Liver (tissue), 9 donors: ENCODE results near the gene KSR1. TPM values are rescaled to one million over a fixed set of nuclear protein-coding genes. Genes with fewer than 3 reads are reported as not detected.

ENCODE experiments used
- DNase-seq: peaks from one replicate; pipeline ENCODE4 v3.0.0-alpha.2; 2017; ENCODE audit warnings: low spot score
- H3K27ac ChIP-seq, 2 donors: one replicate each; pipeline ENCODE4 v1.7.0; 2013; ENCODE audit warnings: inconsistent platforms in 2 of 2, low read length in 2 of 2, control low read depth in 1 of 2, low read depth in 1 of 2, mild to moderate bottlenecking in 1 of 2
- H3K27me3 ChIP-seq, 4 donors: one replicate each; pipeline versions ENCODE4 v1.6.1 to v1.7.0; 2013; ENCODE audit warnings: low read length in 3 of 4, inconsistent platforms in 1 of 4, mild to moderate bottlenecking in 1 of 4, moderate library complexity in 1 of 4; ENCODE audit not compliant: control insufficient read depth in 4 of 4, insufficient read depth in 4 of 4
- H3K36me3 ChIP-seq, 4 donors: one replicate each; pipeline versions ENCODE4 v1.6.1 to v1.7.0; 2013; ENCODE audit warnings: low read length in 3 of 4, mild to moderate bottlenecking in 3 of 4, low read depth in 1 of 4, moderate library complexity in 1 of 4; ENCODE audit not compliant: control insufficient read depth in 4 of 4, insufficient read depth in 3 of 4
- H3K4me1 ChIP-seq, 4 donors: one replicate each; pipeline versions ENCODE4 v1.6.1 to v1.7.0; 2013; ENCODE audit warnings: low read length in 3 of 4, mild to moderate bottlenecking in 3 of 4, moderate library complexity in 1 of 4; ENCODE audit not compliant: control insufficient read depth in 4 of 4, insufficient read depth in 4 of 4
- H3K4me3 ChIP-seq, 3 donors: one replicate each; pipeline versions ENCODE4 v1.6.1 to v1.7.0; 2013; ENCODE audit warnings: low read length in 3 of 3, control low read depth in 1 of 3, low read depth in 1 of 3, mild to moderate bottlenecking in 1 of 3
- H3K9ac ChIP-seq, 2 donors: one replicate each; pipeline ENCODE4 v1.7.0; 2013; ENCODE audit warnings: low read length in 2 of 2, mild to moderate bottlenecking in 2 of 2, moderate library complexity in 2 of 2, control low read depth in 1 of 2, low read depth in 1 of 2
- H3K9me3 ChIP-seq, 4 donors: one replicate each; pipeline versions ENCODE4 v1.6.1 to v1.7.0; 2013; ENCODE audit warnings: low read length in 3 of 4; ENCODE audit not compliant: control insufficient read depth in 4 of 4
- GABPA ChIP-seq, 2 donors: IDR thresholded peaks in 1 of 2; conservative IDR thresholded peaks in 1 of 2; 2 replicates each; pipeline ENCODE4 v1.6.1; 2016; ENCODE audit warnings: antibody characterized with exemption in 2 of 2, mild to moderate bottlenecking in 1 of 2, moderate library complexity in 1 of 2
- HNF4A ChIP-seq, 2 donors: conservative IDR thresholded peaks; 2 replicates each; pipeline ENCODE4 v1.6.1; 2016; ENCODE audit warnings: antibody characterized with exemption in 2 of 2, mild to moderate bottlenecking in 2 of 2
- RXRA ChIP-seq, 2 donors: IDR thresholded peaks; 2 replicates each; pipeline ENCODE4 v1.6.1; 2017 to 2018; ENCODE audit warnings: antibody characterized with exemption in 2 of 2, mild to moderate bottlenecking in 1 of 2
- SP1 ChIP-seq: IDR thresholded peaks from 2 replicates; pipeline ENCODE4 v1.6.1; 2018; ENCODE audit warnings: antibody characterized with exemption, mild to moderate bottlenecking
- TAF1 ChIP-seq: conservative IDR thresholded peaks from 2 replicates; pipeline ENCODE4 v1.6.1; 2016; ENCODE audit warnings: antibody characterized with exemption, mild to moderate bottlenecking
- YY1 ChIP-seq: IDR thresholded peaks from 2 replicates; pipeline ENCODE4 v1.6.1; 2016; ENCODE audit warnings: antibody characterized with exemption, mild to moderate bottlenecking
- WGBS: extraction: QIAGEN DNeasy Blood & Tissue Kit; methylation state at CpG from one replicate; pipeline ENCODE4 v1.1.7; 2013; 5-methylcytosine and 5-hydroxymethylcytosine counted together
- polyA plus RNA-seq, 2 donors: library from polyadenylated mRNA; stranded (reverse) in 1 of 2; unstranded in 1 of 2; fragments of 200-250 nt in 1 of 2; fragments of >200 nt in 1 of 2; fragmentation: Nextera tagmentation in 1 of 2; extraction: Ambion mirVana in 1 of 2; gene quantifications; one replicate each; pipeline versions ENCODE4 v1.2.1 to v1.2.3, GENCODE V29; 2013 to 2015
- total RNA-seq, 2 donors: library from RNA; depleted of rRNA; stranded (reverse); fragments of >200 nt; gene quantifications; one replicate each; pipeline ENCODE4 v1.2.3, GENCODE V29; 2014
- TF ChIP-seq, protein P1 (sequence below): fragments of 150-350 bp; IDR thresholded peaks from 2 replicates; pipeline ENCODE4 v1.5.1; 2017; ENCODE audit warnings: improper control_type of control experiment, low read depth, low read length; ENCODE audit not compliant: missing input control
- TF ChIP-seq, protein P2 (sequence below): IDR thresholded peaks from 2 replicates; pipeline ENCODE4 v1.6.1; 2016; ENCODE audit warnings: antibody characterized with exemption, mild to moderate bottlenecking
- TF ChIP-seq, protein P3 (sequence below): IDR thresholded peaks from 2 replicates; pipeline ENCODE4 v1.6.1; 2016; ENCODE audit warnings: antibody characterized with exemption
- TF ChIP-seq, protein P4 (sequence below): IDR thresholded peaks from 2 replicates; pipeline ENCODE4 v1.6.1; 2016; ENCODE audit warnings: antibody characterized with exemption
- donor health status: healthy.
- donor health status: healthy.
- donor health status: healthy.
- donor health status: healthy.
- donor health status: healthy.

The KSR1 gene
- total and polyA plus RNA-seq, 4 donors, result 1.2 to 9.0 (median 4.1) TPM

DNA sequence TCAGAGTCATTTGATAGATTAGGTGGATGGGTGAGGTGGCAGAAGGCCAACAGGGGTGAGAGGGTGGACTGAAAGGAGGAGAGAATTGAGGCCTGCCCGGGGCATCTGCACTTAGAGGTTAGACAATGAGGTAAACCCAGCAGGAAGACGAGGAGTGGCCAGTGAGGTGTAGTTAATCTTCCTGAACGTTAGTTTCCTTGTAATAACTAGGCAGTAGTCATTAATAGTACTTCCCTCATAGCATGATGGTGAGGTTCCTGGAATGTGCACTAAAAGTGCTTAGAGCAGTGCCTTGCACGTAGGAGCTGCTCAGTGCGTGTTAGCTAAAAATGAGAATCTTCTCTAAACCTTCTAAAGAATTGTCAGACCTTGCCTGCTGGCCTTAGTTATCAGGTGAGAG is 13.5 kb upstream of the KSR1 start:
- 41% methylated on average over 5 of the region's 5 CpGs for WGBS
- H3K9ac ChIP-seq, result no peak overlapping the region
- H3K27me3 ChIP-seq, result no peaks in the 10 kb centered on the region
- no peak overlapping the region for H3K27ac ChIP-seq
- TF ChIP-seq, protein P1, sequence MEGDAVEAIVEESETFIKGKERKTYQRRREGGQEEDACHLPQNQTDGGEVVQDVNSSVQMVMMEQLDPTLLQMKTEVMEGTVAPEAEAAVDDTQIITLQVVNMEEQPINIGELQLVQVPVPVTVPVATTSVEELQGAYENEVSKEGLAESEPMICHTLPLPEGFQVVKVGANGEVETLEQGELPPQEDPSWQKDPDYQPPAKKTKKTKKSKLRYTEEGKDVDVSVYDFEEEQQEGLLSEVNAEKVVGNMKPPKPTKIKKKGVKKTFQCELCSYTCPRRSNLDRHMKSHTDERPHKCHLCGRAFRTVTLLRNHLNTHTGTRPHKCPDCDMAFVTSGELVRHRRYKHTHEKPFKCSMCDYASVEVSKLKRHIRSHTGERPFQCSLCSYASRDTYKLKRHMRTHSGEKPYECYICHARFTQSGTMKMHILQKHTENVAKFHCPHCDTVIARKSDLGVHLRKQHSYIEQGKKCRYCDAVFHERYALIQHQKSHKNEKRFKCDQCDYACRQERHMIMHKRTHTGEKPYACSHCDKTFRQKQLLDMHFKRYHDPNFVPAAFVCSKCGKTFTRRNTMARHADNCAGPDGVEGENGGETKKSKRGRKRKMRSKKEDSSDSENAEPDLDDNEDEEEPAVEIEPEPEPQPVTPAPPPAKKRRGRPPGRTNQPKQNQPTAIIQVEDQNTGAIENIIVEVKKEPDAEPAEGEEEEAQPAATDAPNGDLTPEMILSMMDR, result no peak
- TF ChIP-seq, protein P2, sequence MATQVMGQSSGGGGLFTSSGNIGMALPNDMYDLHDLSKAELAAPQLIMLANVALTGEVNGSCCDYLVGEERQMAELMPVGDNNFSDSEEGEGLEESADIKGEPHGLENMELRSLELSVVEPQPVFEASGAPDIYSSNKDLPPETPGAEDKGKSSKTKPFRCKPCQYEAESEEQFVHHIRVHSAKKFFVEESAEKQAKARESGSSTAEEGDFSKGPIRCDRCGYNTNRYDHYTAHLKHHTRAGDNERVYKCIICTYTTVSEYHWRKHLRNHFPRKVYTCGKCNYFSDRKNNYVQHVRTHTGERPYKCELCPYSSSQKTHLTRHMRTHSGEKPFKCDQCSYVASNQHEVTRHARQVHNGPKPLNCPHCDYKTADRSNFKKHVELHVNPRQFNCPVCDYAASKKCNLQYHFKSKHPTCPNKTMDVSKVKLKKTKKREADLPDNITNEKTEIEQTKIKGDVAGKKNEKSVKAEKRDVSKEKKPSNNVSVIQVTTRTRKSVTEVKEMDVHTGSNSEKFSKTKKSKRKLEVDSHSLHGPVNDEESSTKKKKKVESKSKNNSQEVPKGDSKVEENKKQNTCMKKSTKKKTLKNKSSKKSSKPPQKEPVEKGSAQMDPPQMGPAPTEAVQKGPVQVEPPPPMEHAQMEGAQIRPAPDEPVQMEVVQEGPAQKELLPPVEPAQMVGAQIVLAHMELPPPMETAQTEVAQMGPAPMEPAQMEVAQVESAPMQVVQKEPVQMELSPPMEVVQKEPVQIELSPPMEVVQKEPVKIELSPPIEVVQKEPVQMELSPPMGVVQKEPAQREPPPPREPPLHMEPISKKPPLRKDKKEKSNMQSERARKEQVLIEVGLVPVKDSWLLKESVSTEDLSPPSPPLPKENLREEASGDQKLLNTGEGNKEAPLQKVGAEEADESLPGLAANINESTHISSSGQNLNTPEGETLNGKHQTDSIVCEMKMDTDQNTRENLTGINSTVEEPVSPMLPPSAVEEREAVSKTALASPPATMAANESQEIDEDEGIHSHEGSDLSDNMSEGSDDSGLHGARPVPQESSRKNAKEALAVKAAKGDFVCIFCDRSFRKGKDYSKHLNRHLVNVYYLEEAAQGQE, result no peak
- no peak for TF ChIP-seq YY1
- TF ChIP-seq GABPA (IDR thresholded peaks at IDR 0.05 in 1 of 2, conservative IDR thresholded peaks at IDR 0.05 in 1 of 2), result no peak
- TF ChIP-seq RXRA (IDR thresholded peaks at IDR 0.05), result no peak
- no peak for TF ChIP-seq HNF4A (conservative IDR thresholded peaks at IDR 0.05)
- TF ChIP-seq, protein P3, sequence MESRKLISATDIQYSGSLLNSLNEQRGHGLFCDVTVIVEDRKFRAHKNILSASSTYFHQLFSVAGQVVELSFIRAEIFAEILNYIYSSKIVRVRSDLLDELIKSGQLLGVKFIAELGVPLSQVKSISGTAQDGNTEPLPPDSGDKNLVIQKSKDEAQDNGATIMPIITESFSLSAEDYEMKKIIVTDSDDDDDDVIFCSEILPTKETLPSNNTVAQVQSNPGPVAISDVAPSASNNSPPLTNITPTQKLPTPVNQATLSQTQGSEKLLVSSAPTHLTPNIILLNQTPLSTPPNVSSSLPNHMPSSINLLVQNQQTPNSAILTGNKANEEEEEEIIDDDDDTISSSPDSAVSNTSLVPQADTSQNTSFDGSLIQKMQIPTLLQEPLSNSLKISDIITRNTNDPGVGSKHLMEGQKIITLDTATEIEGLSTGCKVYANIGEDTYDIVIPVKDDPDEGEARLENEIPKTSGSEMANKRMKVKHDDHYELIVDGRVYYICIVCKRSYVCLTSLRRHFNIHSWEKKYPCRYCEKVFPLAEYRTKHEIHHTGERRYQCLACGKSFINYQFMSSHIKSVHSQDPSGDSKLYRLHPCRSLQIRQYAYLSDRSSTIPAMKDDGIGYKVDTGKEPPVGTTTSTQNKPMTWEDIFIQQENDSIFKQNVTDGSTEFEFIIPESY, result no peak
- TF ChIP-seq TAF1, result no peak
- no peak for TF ChIP-seq SP1
- TF ChIP-seq, protein P4, sequence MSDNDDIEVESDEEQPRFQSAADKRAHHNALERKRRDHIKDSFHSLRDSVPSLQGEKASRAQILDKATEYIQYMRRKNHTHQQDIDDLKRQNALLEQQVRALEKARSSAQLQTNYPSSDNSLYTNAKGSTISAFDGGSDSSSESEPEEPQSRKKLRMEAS, result no peak
- DNase-seq, result no peak
- H3K4me1 ChIP-seq, result no peaks in the 10 kb centered on the region
- H3K36me3 ChIP-seq, result no peaks in the 10 kb centered on the region
- no peaks in the 10 kb centered on the region for H3K9me3 ChIP-seq
- no peak overlapping the region for H3K4me3 ChIP-seq

DNA sequence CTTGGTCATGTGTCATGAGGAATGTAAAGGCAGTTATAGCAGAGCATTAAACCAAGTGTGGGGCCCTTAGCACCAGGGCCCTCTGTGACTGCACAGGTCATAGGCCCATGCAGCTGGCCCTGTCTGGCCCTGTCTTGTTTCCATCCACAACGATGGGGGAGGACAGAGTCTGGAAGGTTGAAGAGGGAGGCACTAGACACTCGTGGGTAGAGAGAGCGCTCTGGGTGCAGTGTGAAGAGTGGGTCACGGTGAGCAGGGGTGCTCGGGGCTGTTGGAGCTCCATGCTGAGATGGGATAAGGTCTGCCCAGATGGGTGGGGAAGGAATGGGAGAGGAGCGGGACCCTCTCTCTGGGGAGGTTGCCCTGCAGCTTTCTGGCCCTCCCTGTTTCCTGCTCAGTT is 12.8 kb upstream of the KSR1 start:
- no peaks in the 10 kb centered on the region for H3K27me3 ChIP-seq
- no peak overlapping the region for H3K4me3 ChIP-seq
- WGBS, result 89% methylated on average over 6 of the region's 6 CpGs
- no peaks in the 10 kb centered on the region for H3K9me3 ChIP-seq
- no peak overlapping the region for H3K9ac ChIP-seq
- TF ChIP-seq, protein P3, result no peak
- no peaks in the 10 kb centered on the region for H3K36me3 ChIP-seq
- H3K27ac ChIP-seq, result no peak overlapping the region
- H3K4me1 ChIP-seq, result no peaks in the 10 kb centered on the region
- DNase-seq, result no peak
